GM12878 (cell line): Measurements from ENCODE around the gene VGF.

Experiments
- EZH2 ChIP-seq: IDR thresholded peaks from 2 replicates; pipeline ENCODE4 v1.6.1; 2012; ENCODE audit warnings: low read depth, mild to moderate bottlenecking, control low read depth, inconsistent platforms, low read length, borderline replicate concordance; ENCODE audit not compliant: control insufficient read depth
- HDGF ChIP-seq: fragments of 450-650 bp; IDR thresholded peaks from 2 replicates; pipeline ENCODE4 v1.6.1; 2016; ENCODE audit warnings: antibody characterized with exemption
- NFIC ChIP-seq: IDR thresholded peaks from 2 replicates; pipeline ENCODE4 v1.6.1; 2012; ENCODE audit warnings: low read depth, mild to moderate bottlenecking, inconsistent platforms, low read length, moderate library complexity
- POLR2A ChIP-seq: IDR thresholded peaks from 2 replicates; pipeline ENCODE4 v1.6.1; 2011; ENCODE audit warnings: low read depth, mild to moderate bottlenecking, low read length
- RELB ChIP-seq: fragments of 450-650 bp; IDR thresholded peaks from 2 replicates; pipeline ENCODE4 v1.6.1; 2017; ENCODE audit warnings: low read depth, mild to moderate bottlenecking, moderate library complexity
- SIN3A ChIP-seq: IDR thresholded peaks from 2 replicates; pipeline ENCODE4 v1.6.1; 2012; ENCODE audit warnings: low read depth, low read length, improper control_type of control experiment
- SUZ12 ChIP-seq: fragments of 200-600 bp; sonication (generic); IDR thresholded peaks from one replicate; pipeline ENCODE4 v1.6.1; 2018; ENCODE audit warnings: antibody characterized with exemption, mild to moderate bottlenecking; ENCODE audit not compliant: unreplicated experiment
- TF ChIP-seq, protein P1 (sequence below), 3 experiments: IDR thresholded peaks in 2 of 3; conservative IDR thresholded peaks in 1 of 3; 2 replicates each; pipeline ENCODE4 v1.5.1; 2011; ENCODE audit warnings: low read depth in 3 of 3, low read length in 3 of 3, mild to moderate bottlenecking in 3 of 3, control low read depth in 2 of 3, moderate library complexity in 2 of 3, inconsistent platforms in 1 of 3, mixed read lengths in 1 of 3; ENCODE audit not compliant: control insufficient read depth in 2 of 3, insufficient read depth in 1 of 3; ENCODE audit errors: extremely low read depth in 1 of 3

DNA sequence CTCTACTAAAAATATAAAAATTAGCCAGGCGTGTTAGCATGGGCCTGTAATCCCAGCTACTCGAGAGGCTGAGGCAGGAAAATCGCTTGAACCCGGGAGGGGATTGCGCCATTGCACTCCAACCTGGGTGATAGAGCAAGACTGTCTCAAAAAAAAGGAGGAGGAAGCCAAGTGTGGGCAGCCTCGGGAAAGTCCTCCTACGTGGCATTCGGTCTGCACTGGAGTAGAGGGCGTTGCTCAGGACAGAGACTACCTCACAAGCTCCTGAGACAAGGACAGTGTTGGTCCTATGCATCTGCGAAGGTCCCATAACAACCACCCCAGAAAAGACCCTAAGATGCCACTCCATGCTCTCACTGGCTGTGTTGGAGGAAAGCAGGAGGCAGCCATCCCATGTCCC lies 48.5 kb downstream of the VGF start:
- TF ChIP-seq POLR2A (no peak), SIN3A (no peak), NFIC (no peak), SUZ12 (no peak), RELB (no peak), EZH2 (no peak), HDGF (no peak)
- TF ChIP-seq, protein P1, sequence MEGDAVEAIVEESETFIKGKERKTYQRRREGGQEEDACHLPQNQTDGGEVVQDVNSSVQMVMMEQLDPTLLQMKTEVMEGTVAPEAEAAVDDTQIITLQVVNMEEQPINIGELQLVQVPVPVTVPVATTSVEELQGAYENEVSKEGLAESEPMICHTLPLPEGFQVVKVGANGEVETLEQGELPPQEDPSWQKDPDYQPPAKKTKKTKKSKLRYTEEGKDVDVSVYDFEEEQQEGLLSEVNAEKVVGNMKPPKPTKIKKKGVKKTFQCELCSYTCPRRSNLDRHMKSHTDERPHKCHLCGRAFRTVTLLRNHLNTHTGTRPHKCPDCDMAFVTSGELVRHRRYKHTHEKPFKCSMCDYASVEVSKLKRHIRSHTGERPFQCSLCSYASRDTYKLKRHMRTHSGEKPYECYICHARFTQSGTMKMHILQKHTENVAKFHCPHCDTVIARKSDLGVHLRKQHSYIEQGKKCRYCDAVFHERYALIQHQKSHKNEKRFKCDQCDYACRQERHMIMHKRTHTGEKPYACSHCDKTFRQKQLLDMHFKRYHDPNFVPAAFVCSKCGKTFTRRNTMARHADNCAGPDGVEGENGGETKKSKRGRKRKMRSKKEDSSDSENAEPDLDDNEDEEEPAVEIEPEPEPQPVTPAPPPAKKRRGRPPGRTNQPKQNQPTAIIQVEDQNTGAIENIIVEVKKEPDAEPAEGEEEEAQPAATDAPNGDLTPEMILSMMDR (IDR thresholded peaks at IDR 0.05 in 2 of 3, conservative IDR thresholded peaks at IDR 0.05 in 1 of 3; ENCODE audit: control insufficient read depth in 2 of 3, extremely low read depth in 1 of 3, insufficient read depth in 1 of 3, low read depth in 3 of 3, low read length in 3 of 3), result no peak
